CD4-positive, alpha-beta T cell (primary cell): ENCODE measurements around the gene NMNAT2. TPM values are rescaled to one million over a fixed set of nuclear protein-coding genes. Genes with fewer than 3 reads are reported as not detected.

ENCODE experiments used
- ATAC-seq: fragments of 200-7000 bp; cut with Tn5 transposase; one replicate; pipeline ENCODE4 v1.10.0; 2022; ENCODE audit warnings: mild to moderate bottlenecking; ENCODE audit not compliant: poor library complexity
- CTCF ChIA-PET: fragments of 350-600 bp; sonication (Branson Sonifier 250); formaldehyde crosslinking; loops from one replicate; lab custom pipeline; 2021; ENCODE audit warnings: antibody characterized with exemption, inconsistent platforms; lab: Charles Lee
- POLR2A ChIA-PET: fragments of 350-600 bp; sonication (Branson Sonifier 250); formaldehyde crosslinking; loops from one replicate; lab custom pipeline; 2021; ENCODE audit warnings: antibody characterized with exemption, inconsistent platforms; lab: Charles Lee
- DNase-seq, 14 experiments: peaks; one replicate each; pipeline ENCODE4 v3.0.0-alpha.2; 2013 to 2020; ENCODE audit warnings: mixed read lengths in 2 of 14
- H3K27ac ChIP-seq, 2 donors: one replicate each; pipeline versions ENCODE4 v1.5.1 to v1.7.0; 2013; ENCODE audit warnings: low read length in 2 of 2, low read depth in 1 of 2, mild to moderate bottlenecking in 1 of 2
- H3K27me3 ChIP-seq, 2 experiments: 1 replicate in 1 of 2; 2 replicates in 1 of 2; pipeline versions ENCODE4 v1.6.1 to v1.7.0; 2013; ENCODE audit warnings: low read length in 2 of 2, control low read depth in 1 of 2, mild to moderate bottlenecking in 1 of 2, moderate library complexity in 1 of 2; ENCODE audit not compliant: insufficient read depth in 2 of 2, control insufficient read depth in 1 of 2
- H3K36me3 ChIP-seq: one replicate; pipeline ENCODE4 v1.6.1; 2013; ENCODE audit warnings: low read length, control low read depth; ENCODE audit not compliant: insufficient read depth
- H3K4me1 ChIP-seq: one replicate; pipeline ENCODE4 v1.6.1; 2013; ENCODE audit warnings: low read length, control low read depth; ENCODE audit not compliant: insufficient read depth
- H3K4me3 ChIP-seq: one replicate; pipeline ENCODE4 v1.5.1; 2013; ENCODE audit warnings: mild to moderate bottlenecking, low read length, moderate library complexity
- H3K9me3 ChIP-seq, 2 experiments: 1 replicate in 1 of 2; 2 replicates in 1 of 2; pipeline versions ENCODE4 v1.6.1 to v1.7.0; 2013; ENCODE audit warnings: low read length in 2 of 2, mild to moderate bottlenecking in 2 of 2, control low read depth in 1 of 2, moderate library complexity in 1 of 2; ENCODE audit not compliant: control insufficient read depth in 1 of 2, insufficient read depth in 1 of 2
- H3K27ac Mint-ChIP-seq: one replicate; pipeline ENCODE4 v1.8.0; 2020; ENCODE audit warnings: mixed read lengths
- H3K27me3 Mint-ChIP-seq: one replicate; pipeline ENCODE4 v1.8.0; 2021; ENCODE audit warnings: mixed read lengths
- H3K36me3 Mint-ChIP-seq: one replicate; pipeline ENCODE4 v1.8.0; 2021; ENCODE audit warnings: low read depth, mixed read lengths
- H3K4me1 Mint-ChIP-seq: one replicate; pipeline ENCODE4 v1.8.0; 2021; ENCODE audit warnings: low read depth, mixed read lengths
- H3K4me3 Mint-ChIP-seq: one replicate; pipeline ENCODE4 v1.8.0; 2020; ENCODE audit warnings: mild to moderate bottlenecking, mixed read lengths
- H3K9me3 Mint-ChIP-seq: one replicate; pipeline ENCODE4 v1.8.0; 2020; ENCODE audit warnings: mixed read lengths
- CTCF ChIP-seq: fragments of 200-600 bp; IDR thresholded peaks from one replicate; pipeline ENCODE4 v1.8.0; 2022; ENCODE audit warnings: antibody characterized with exemption, mild to moderate bottlenecking
- intact Hi-C, 2 experiments: fragments of 100-400 bp; cut with DNase I in 1 of 2; cut with micrococcal nuclease in 1 of 2; formaldehyde crosslinking; loops; one replicate each; pipeline versions ENCODE4 v1.15.1 to v1.9.0; 2023 to 2025; cut with DNase I, micrococcal nuclease
- total RNA-seq, 174 experiments: library from RNA in 2 of 174; stranded (reverse) in 2 of 174; gene quantifications; one replicate each; pipeline ENCODE4 v1.2.3 and lab custom pipeline; 2021 to 2026

NMNAT2 gene
- total RNA-seq, 2 experiments from 2014 or later = not detected

- CTCF ChIA-PET = interaction anchor here (0.6 to 1.3 kb wide), 2 partner anchors 9 to 51 kb away, joined by 3 read pairs; no protein-coding TSS in a partner anchor
- no peaks in the 10 kb centered on the region for H3K9me3 Mint-ChIP-seq
- DNase-seq (no peak), ATAC-seq (no peak)
- no peak overlapping the region for H3K4me3 Mint-ChIP-seq
- no peaks in the 10 kb centered on the region for H3K9me3 ChIP-seq
- H3K4me1 ChIP-seq = no peaks in the 10 kb centered on the region
- no peak overlapping the region for H3K27ac Mint-ChIP-seq
- H3K36me3 ChIP-seq = no peaks in the 10 kb centered on the region
- H3K27me3 Mint-ChIP-seq = peaks cover 6% of the 10 kb centered on the region
- H3K36me3 Mint-ChIP-seq = no peaks in the 10 kb centered on the region
- no peak for TF ChIP-seq CTCF
- H3K4me1 Mint-ChIP-seq = no peaks in the 10 kb centered on the region
- H3K27me3 ChIP-seq = no peaks in the 10 kb centered on the region
- H3K27ac ChIP-seq = no peak overlapping the region
- intact Hi-C loops = no loop called here
- no peak overlapping the region for H3K4me3 ChIP-seq
- POLR2A ChIA-PET = no interaction called here
These were observed 105.1 kb downstream of the NMNAT2 start for GRCh38 chr1:183313063-183313462.

GRCh38 chr1:183310753-183311479, 107.3 kb downstream of the NMNAT2 start:
- TF ChIP-seq CTCF = no peak

GRCh38 chr1:183308719-183309118, 109.5 kb downstream of the NMNAT2 start:
- H3K27ac ChIP-seq = no peak overlapping the region
- H3K27me3 ChIP-seq = peaks cover 2 to 5% of the 10 kb centered on the region in 2 experiments
- H3K27ac Mint-ChIP-seq = no peak overlapping the region
- H3K36me3 ChIP-seq = no peaks in the 10 kb centered on the region
- H3K36me3 Mint-ChIP-seq = no peaks in the 10 kb centered on the region
- DNase-seq = no peak
- TF ChIP-seq CTCF = no peak
- no peaks in the 10 kb centered on the region for H3K4me1 ChIP-seq
- CTCF ChIA-PET = no interaction called here
- H3K9me3 ChIP-seq = no peaks in the 10 kb centered on the region
- intact Hi-C loops = no loop called here
- H3K27me3 Mint-ChIP-seq = peaks cover 9% of the 10 kb centered on the region
- no peaks in the 10 kb centered on the region for H3K9me3 Mint-ChIP-seq
- H3K4me3 ChIP-seq = no peak overlapping the region
- no peak for ATAC-seq
- POLR2A ChIA-PET = no interaction called here
- H3K4me1 Mint-ChIP-seq = no peaks in the 10 kb centered on the region
- no peak overlapping the region for H3K4me3 Mint-ChIP-seq

More at GRCh38 chr1:183310753-183311479, 107.3 kb downstream of the NMNAT2 start:
- Histone ChIP-seq H3K9me3 (no peaks in the 10 kb centered on the region), H3K4me3 (no peak overlapping the region), H3K4me1 (no peaks in the 10 kb centered on the region), H3K36me3 (no peaks in the 10 kb centered on the region), H3K27ac (no peak overlapping the region), H3K27me3 (peaks cover 0 to 5% of the 10 kb centered on the region in 2 experiments)
- Mint-ChIP-seq H3K9me3 (no peaks in the 10 kb centered on the region), H3K27me3 (peaks cover 9% of the 10 kb centered on the region), H3K27ac (no peak overlapping the region), H3K4me1 (no peaks in the 10 kb centered on the region), H3K36me3 (no peaks in the 10 kb centered on the region), H3K4me3 (no peak overlapping the region)
- intact Hi-C loops = no loop called here
- ChIA-PET POLR2A (no interaction called here), CTCF (no interaction called here)
- no peak for ATAC-seq
- DNase-seq = no peak
